Activated naive CD8-positive, alpha-beta T cell treated with anti-CD3 and anti-CD28 coated beads, Interleukin-2, amount 50 U/mL, for 24 hours (primary cell): ENCODE data around the gene HS6ST2.

ENCODE experiments used
- ATAC-seq: fragments of 150-1000 bp; cut with Tn5 transposase; one replicate; pipeline ENCODE4 v1.10.0; 2021
- DNase-seq: peaks from one replicate; pipeline ENCODE4 v3.0.0; 2021
- H3K27ac Mint-ChIP-seq: one replicate; pipeline ENCODE4 v1.8.0; 2021; ENCODE audit warnings: mild to moderate bottlenecking, mixed read lengths
- H3K27me3 Mint-ChIP-seq: one replicate; pipeline ENCODE4 v1.8.0; 2021; ENCODE audit warnings: mixed read lengths
- H3K36me3 Mint-ChIP-seq: one replicate; pipeline ENCODE4 v1.8.0; 2021; ENCODE audit warnings: low read depth, mixed read lengths
- H3K4me1 Mint-ChIP-seq: one replicate; pipeline ENCODE4 v1.8.0; 2021; ENCODE audit warnings: mixed read lengths
- H3K4me3 Mint-ChIP-seq: one replicate; pipeline ENCODE4 v1.8.0; 2021; ENCODE audit warnings: mild to moderate bottlenecking, moderate library complexity, mixed read lengths
- H3K9me3 Mint-ChIP-seq: one replicate; pipeline ENCODE4 v1.8.0; 2021; ENCODE audit warnings: mixed read lengths

HS6ST2 gene

GRCh38 chrX:132742246-132742645 lies 216.2 kb downstream of the HS6ST2 start:
- Mint-ChIP-seq H3K9me3 (no peaks in the 10 kb centered on the region), H3K4me3 (no peak overlapping the region), H3K4me1 (peaks cover 35% of the 10 kb centered on the region), H3K27me3 (no peaks in the 10 kb centered on the region), H3K36me3 (no peaks in the 10 kb centered on the region), H3K27ac (no peak overlapping the region)
- ATAC-seq (no peak), DNase-seq (no peak)

- no peaks in the 10 kb centered on the region for H3K36me3 Mint-ChIP-seq
- H3K27ac Mint-ChIP-seq, result no peak overlapping the region
These were observed 216.7 kb downstream of the HS6ST2 start for GRCh38 chrX:132741689-132742088.

DNA sequence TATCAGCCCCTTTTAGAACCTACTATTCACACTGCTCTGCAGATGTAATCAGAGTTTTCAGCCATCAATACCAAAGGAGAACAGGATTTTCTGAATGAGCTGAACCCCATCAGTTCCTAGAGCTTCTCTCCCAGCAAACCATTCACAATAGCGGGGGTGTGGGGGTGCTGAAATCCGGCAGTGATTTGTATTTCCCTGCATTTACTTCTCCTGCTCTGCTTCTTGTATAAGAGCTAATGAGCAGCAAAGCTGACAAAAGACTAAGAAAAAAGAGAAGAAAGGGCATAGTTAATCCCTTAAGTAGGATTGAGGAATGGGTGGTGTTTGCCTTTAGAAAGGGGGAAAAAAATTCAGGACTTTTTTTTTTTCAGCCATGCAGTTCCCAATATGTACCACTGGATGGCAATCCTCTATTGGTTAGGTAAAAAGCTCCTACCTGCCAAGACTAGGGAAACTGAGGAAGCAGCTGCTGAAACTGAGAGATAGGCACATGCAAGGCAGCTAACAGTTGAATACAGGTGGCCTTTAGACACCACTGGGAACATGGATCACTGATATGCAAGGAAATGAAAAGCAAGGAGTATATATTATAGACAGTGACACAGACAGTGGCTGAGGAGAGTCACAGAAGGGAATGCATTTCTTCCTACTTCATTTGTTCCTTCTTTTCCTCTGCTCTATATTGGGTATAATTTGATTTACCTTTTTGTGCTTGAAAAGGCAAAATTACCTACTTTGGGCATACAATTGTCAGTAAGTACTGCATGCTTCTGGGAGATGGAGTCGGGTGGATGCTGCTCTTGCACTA lies 217.9 kb downstream of the HS6ST2 start:
- Mint-ChIP-seq H3K36me3 (no peaks in the 10 kb centered on the region), H3K9me3 (no peaks in the 10 kb centered on the region), H3K27me3 (no peaks in the 10 kb centered on the region), H3K27ac (no peak overlapping the region), H3K4me1 (peaks cover 39% of the 10 kb centered on the region), H3K4me3 (no peak overlapping the region)
- DNase-seq, result no peak
- ATAC-seq, result no peak

More at GRCh38 chrX:132741689-132742088, 216.7 kb downstream of the HS6ST2 start:
- DNase-seq, result no peak
- Mint-ChIP-seq H3K9me3 (no peaks in the 10 kb centered on the region), H3K27me3 (no peaks in the 10 kb centered on the region), H3K4me3 (no peak overlapping the region), H3K4me1 (peaks cover 36% of the 10 kb centered on the region)
- ATAC-seq, result no peak

GRCh38 chrX:132738951-132739350 lies 219.5 kb downstream of the HS6ST2 start:
- H3K9me3 Mint-ChIP-seq, result peaks cover 3% of the 10 kb centered on the region
- H3K4me3 Mint-ChIP-seq, result no peak overlapping the region
- no peaks in the 10 kb centered on the region for H3K27me3 Mint-ChIP-seq
- H3K36me3 Mint-ChIP-seq, result no peaks in the 10 kb centered on the region
- DNase-seq (no peak), ATAC-seq (no peak)
- H3K27ac Mint-ChIP-seq, result no peak overlapping the region
- H3K4me1 Mint-ChIP-seq, result peaks cover 35% of the 10 kb centered on the region

- ATAC-seq (peak; percentile 95), DNase-seq (peak; percentile 37)
- H3K27ac Mint-ChIP-seq, result peak overlapping the region; percentile 42
- H3K4me1 Mint-ChIP-seq, result peaks cover 31% of the 10 kb centered on the region
- no peaks in the 10 kb centered on the region for H3K27me3 Mint-ChIP-seq
- H3K4me3 Mint-ChIP-seq, result no peak overlapping the region
- H3K36me3 Mint-ChIP-seq, result no peaks in the 10 kb centered on the region
- H3K9me3 Mint-ChIP-seq, result peaks cover 3% of the 10 kb centered on the region
These were observed 220.7 kb downstream of the HS6ST2 start for GRCh38 chrX:132737743-132738142.

DNA sequence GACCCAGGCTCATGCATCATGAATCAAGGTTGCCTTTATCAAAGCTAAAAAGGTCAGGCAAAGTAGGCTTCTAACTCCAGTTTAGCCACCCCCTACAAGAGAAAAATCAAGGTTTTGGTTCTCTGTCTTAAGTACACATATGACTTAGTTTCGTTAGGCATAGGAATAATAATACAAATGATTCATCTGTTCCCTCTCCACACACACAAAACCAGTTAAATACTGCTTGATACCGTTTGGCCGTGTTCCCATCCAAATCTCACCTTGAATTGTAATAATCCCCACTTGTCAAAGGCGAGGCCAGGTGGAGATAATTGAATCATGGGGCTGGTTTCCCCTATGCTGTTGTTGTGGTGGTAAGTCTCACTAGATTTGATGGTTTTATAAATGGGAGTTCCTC lies 226.2 kb downstream of the HS6ST2 start:
- Mint-ChIP-seq H3K27me3 (no peaks in the 10 kb centered on the region), H3K9me3 (peaks cover 3% of the 10 kb centered on the region), H3K4me3 (no peak overlapping the region), H3K27ac (no peak overlapping the region), H3K4me1 (peaks cover 4% of the 10 kb centered on the region), H3K36me3 (no peaks in the 10 kb centered on the region)
- ATAC-seq, result no peak
- no peak for DNase-seq

- Mint-ChIP-seq H3K4me3 (no peak overlapping the region), H3K9me3 (peaks cover 3% of the 10 kb centered on the region), H3K27me3 (no peaks in the 10 kb centered on the region), H3K36me3 (no peaks in the 10 kb centered on the region), H3K4me1 (no peaks in the 10 kb centered on the region), H3K27ac (no peak overlapping the region)
- no peak for ATAC-seq
- DNase-seq, result no peak
These were observed 227.7 kb downstream of the HS6ST2 start for GRCh38 chrX:132730726-132731125.

DNA sequence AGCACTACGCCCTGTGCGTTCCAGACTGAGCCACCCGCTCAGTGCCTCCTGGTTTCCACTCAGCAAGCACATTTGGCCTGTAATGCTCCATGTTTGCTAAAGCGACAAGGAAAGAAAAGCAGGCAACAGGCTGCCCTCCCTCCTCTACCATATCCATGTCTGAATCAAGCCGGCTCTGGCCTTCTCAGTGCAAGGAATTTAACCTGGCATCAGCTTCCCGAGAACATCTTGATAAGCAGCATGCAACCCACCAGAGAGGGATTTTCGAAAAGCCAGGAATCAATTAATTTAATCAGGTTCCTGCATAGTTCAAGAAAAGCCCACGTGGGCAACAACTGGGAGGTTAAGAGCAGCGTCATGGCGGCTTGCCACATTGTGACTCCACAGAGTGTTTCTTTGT lies 228.2 kb downstream of the HS6ST2 start:
- H3K27ac Mint-ChIP-seq, result no peak overlapping the region
- ATAC-seq (no peak), DNase-seq (no peak)
- H3K27me3 Mint-ChIP-seq, result no peaks in the 10 kb centered on the region
- peaks cover 3% of the 10 kb centered on the region for H3K9me3 Mint-ChIP-seq
- no peaks in the 10 kb centered on the region for H3K36me3 Mint-ChIP-seq
- no peak overlapping the region for H3K4me3 Mint-ChIP-seq
- H3K4me1 Mint-ChIP-seq, result no peaks in the 10 kb centered on the region

DNA sequence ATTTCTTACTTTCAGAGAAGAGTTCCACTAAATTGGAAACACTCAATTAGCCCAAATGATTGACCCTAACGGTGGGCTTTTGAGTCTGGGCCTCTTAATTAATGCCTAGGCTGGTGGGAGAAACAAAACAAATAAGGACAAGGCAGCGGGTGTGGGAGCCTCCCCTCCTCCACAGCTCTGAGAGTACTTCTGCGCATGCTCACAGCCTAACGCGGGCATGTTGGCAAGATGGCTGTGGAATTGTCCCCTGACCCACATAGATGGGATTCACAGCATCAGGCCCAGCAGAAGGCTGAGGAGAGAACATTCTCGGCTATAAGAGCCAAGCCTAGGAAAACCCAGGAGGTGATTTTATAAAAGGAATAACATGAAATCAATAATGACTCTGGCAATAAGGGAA lies 230.1 kb downstream of the HS6ST2 start:
- ATAC-seq, result no peak
- no peak overlapping the region for H3K27ac Mint-ChIP-seq
- no peak for DNase-seq
- no peak overlapping the region for H3K4me3 Mint-ChIP-seq
- H3K36me3 Mint-ChIP-seq, result no peaks in the 10 kb centered on the region
- H3K9me3 Mint-ChIP-seq, result no peaks in the 10 kb centered on the region
- H3K27me3 Mint-ChIP-seq, result no peaks in the 10 kb centered on the region
- no peaks in the 10 kb centered on the region for H3K4me1 Mint-ChIP-seq

DNA sequence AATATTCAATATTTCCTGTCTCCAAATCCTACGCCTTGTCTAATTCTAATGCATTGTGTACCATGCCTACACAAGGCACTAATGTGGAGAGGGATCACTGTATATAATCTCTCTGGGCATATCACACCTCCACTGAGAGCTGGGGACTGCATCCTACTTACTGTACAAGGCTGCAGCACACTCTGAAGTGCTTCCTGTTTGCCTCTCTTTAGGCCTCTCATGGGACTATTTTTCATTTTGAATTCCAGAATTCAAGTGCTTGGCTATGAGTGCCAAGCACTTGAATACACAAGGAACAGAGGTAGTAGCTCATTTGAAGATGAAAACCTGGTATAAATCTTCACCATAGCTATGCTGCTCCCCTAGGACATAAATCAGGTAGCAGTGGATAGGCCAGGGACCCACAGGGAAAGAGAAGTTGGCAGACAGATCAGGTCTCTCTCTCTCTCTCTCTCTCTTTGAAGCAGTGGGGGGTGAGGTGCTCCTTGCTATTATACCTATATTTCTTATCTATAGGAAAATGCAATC lies 239.9 kb downstream of the HS6ST2 start:
- Mint-ChIP-seq H3K4me1 (no peaks in the 10 kb centered on the region), H3K27me3 (no peaks in the 10 kb centered on the region), H3K36me3 (no peaks in the 10 kb centered on the region)

GRCh38 chrX:132716006-132716405 lies 242.4 kb downstream of the HS6ST2 start:
- Mint-ChIP-seq H3K36me3 (no peaks in the 10 kb centered on the region), H3K27me3 (no peaks in the 10 kb centered on the region), H3K4me3 (no peak overlapping the region), H3K9me3 (peaks cover 3% of the 10 kb centered on the region), H3K4me1 (no peaks in the 10 kb centered on the region), H3K27ac (no peak overlapping the region)
- ATAC-seq (no peak), DNase-seq (no peak)

More for the DNA sequence above, 239.9 kb downstream of the HS6ST2 start:
- H3K9me3 Mint-ChIP-seq, result peaks cover 3% of the 10 kb centered on the region
- ATAC-seq (no peak), DNase-seq (no peak)
- no peak overlapping the region for H3K27ac Mint-ChIP-seq
- no peak overlapping the region for H3K4me3 Mint-ChIP-seq

- Mint-ChIP-seq H3K27ac (no peak overlapping the region), H3K27me3 (no peaks in the 10 kb centered on the region), H3K4me3 (no peak overlapping the region), H3K4me1 (no peaks in the 10 kb centered on the region), H3K36me3 (no peaks in the 10 kb centered on the region), H3K9me3 (no peaks in the 10 kb centered on the region)
- ATAC-seq, result no peak
- DNase-seq, result no peak
These were observed 243.5 kb downstream of the HS6ST2 start for GRCh38 chrX:132714913-132715312.

GRCh38 chrX:132712350-132712749 lies 246.1 kb downstream of the HS6ST2 start:
- no peaks in the 10 kb centered on the region for H3K36me3 Mint-ChIP-seq
- H3K4me1 Mint-ChIP-seq, result no peaks in the 10 kb centered on the region
- no peak overlapping the region for H3K4me3 Mint-ChIP-seq
- ATAC-seq, result no peak
- no peaks in the 10 kb centered on the region for H3K27me3 Mint-ChIP-seq
- no peak overlapping the region for H3K27ac Mint-ChIP-seq
- no peak for DNase-seq
- no peaks in the 10 kb centered on the region for H3K9me3 Mint-ChIP-seq

- Mint-ChIP-seq H3K27me3 (no peaks in the 10 kb centered on the region), H3K36me3 (no peaks in the 10 kb centered on the region), H3K4me1 (no peaks in the 10 kb centered on the region), H3K4me3 (no peak overlapping the region), H3K9me3 (no peaks in the 10 kb centered on the region), H3K27ac (no peak overlapping the region)
- ATAC-seq (no peak), DNase-seq (no peak)
These were observed 247.7 kb downstream of the HS6ST2 start for GRCh38 chrX:132710656-132711155.

GRCh38 chrX:132708529-132708928 lies 249.9 kb downstream of the HS6ST2 start:
- Mint-ChIP-seq H3K27me3 (no peaks in the 10 kb centered on the region), H3K36me3 (no peaks in the 10 kb centered on the region), H3K4me3 (no peak overlapping the region), H3K27ac (no peak overlapping the region), H3K4me1 (no peaks in the 10 kb centered on the region), H3K9me3 (no peaks in the 10 kb centered on the region)
- ATAC-seq (no peak), DNase-seq (no peak)
